ENCODE measurements around the gene SYMPK. TPM values are rescaled to one million over a fixed set of nuclear protein-coding genes. Genes with fewer than 3 reads are reported as not detected.

The SYMPK gene
- total RNA-seq, 2 donors from 2014 or later: 16.4 to 20.6 TPM

DNA sequence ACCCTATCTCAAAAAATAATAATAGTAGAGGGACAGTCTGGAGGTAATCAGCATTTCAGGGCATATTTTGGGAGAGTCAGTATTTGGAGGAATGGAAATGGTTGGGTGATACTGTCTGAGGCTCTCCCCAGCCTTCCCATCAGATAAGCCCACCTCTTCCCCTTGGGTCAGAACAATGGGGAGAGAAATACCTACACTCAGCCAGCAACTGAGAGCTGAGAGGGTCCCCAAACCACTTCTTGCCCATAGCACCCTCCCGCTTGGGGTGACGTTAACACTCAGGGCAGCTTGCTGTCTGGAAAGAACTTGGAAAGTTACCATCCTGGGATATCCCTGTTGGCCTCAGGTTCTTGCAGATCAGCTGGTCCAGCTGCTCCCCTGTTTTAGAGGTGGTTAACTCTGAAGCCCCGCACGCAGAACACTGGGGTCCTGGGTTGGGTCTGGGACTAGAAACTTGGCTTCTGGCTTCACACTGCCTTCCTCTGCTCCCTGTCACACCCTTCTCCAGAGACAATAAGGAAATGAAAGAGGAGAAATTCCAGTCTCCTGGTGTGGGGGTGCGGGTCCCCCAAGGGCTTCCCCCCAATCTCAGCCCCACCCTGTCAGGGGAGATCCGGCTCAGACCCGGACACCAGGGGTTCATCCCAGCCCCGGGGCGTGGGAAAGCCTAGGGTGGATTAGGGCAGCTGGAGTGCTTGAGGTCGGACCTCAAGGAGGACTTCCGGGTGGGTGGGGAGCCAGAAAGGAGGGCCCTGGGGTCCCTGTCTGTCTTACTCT, 3.6 kb upstream of the SYMPK start:
- Histone ChIP-seq H3K4me3 (no peak overlapping the region), H3K9me3 (no peaks in the 10 kb centered on the region), H3K27ac (no peak overlapping the region), H3K4me1 (peaks cover 0 to 21% of the 10 kb centered on the region in 2 donors), H3K27me3 (peaks cover 10 to 11% of the 10 kb centered on the region in 2 donors), H3K36me3 (no peaks in the 10 kb centered on the region)
- TF ChIP-seq, protein P1, sequence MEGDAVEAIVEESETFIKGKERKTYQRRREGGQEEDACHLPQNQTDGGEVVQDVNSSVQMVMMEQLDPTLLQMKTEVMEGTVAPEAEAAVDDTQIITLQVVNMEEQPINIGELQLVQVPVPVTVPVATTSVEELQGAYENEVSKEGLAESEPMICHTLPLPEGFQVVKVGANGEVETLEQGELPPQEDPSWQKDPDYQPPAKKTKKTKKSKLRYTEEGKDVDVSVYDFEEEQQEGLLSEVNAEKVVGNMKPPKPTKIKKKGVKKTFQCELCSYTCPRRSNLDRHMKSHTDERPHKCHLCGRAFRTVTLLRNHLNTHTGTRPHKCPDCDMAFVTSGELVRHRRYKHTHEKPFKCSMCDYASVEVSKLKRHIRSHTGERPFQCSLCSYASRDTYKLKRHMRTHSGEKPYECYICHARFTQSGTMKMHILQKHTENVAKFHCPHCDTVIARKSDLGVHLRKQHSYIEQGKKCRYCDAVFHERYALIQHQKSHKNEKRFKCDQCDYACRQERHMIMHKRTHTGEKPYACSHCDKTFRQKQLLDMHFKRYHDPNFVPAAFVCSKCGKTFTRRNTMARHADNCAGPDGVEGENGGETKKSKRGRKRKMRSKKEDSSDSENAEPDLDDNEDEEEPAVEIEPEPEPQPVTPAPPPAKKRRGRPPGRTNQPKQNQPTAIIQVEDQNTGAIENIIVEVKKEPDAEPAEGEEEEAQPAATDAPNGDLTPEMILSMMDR (IDR thresholded peaks at IDR 0.05): no peak
- DNase-seq (ENCODE audit: low spot score): no peak

GRCh38 chr19:45865269-45865948, 2.5 kb upstream of the SYMPK start:
- no peak for DNase-seq (ENCODE audit: low spot score)
- H3K4me1 ChIP-seq: peaks cover 0 to 25% of the 10 kb centered on the region in 2 donors
- H3K36me3 ChIP-seq: no peaks in the 10 kb centered on the region
- no peak overlapping the region for H3K4me3 ChIP-seq
- H3K27ac ChIP-seq: no peak overlapping the region
- TF ChIP-seq, protein P1 (IDR thresholded peaks at IDR 0.05): no peak
- no peaks in the 10 kb centered on the region for H3K9me3 ChIP-seq
- peaks cover 10 to 11% of the 10 kb centered on the region in 2 donors for H3K27me3 ChIP-seq

- Histone ChIP-seq H3K4me3 (peak overlapping the region in 1 of 2 donors; percentile 86), H3K9me3 (no peaks in the 10 kb centered on the region), H3K4me1 (peaks cover 0 to 25% of the 10 kb centered on the region in 2 donors), H3K36me3 (peaks cover 4% of the 10 kb centered on the region), H3K27ac (no peak overlapping the region), H3K27me3 (peaks cover 10 to 11% of the 10 kb centered on the region in 2 donors)
- no peak for DNase-seq (ENCODE audit: low spot score)
- TF ChIP-seq, protein P1 (IDR thresholded peaks at IDR 0.05): no peak
These were observed 1.7 kb upstream of the SYMPK start for GRCh38 chr19:45864629-45865082.

DNA sequence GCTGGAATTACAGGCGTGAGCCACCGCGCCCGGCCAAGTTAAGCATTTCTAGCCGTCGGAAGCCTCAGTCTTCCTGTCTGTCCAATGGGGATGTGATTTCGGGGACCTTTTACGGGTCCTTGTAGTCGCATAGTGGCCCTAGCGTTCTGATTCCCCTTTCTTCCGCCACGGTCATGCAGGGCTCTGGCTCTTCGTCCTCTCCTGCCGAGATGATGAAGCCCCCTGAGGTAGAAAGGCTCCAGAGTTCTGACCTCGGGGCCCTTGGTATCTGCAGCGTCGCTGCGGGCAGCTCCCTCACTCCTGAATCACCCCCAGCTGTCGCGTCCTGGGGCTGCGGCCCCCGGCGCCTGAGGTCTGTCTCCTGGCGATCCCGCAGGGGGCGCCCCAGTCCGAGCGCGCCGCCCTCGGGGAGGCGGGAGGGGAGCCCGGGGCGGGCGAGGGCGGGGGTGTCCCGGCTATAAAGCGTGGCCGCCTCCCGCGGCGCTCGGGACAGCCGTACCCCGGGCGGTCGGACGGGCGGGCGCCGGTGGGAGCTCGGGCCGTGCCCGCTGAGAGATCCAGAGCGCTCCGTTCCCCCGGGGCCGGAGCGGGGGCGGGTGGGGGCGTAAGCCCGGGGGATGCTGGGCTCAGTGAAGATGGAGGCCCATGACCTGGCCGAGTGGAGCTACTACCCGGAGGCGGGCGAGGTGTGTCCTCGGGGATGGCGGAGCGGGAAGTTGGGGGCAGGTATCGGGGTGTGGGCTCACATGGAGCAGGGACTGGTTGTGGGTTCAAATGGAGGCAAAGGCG, 1.1 kb upstream of the SYMPK start, which contains the start of gene FOXA3:
TSS of gene FOXA3 (plus strand) at position 487 of the 789 bp plus-strand sequence. CDS start at position 618, 131 bp downstream.
- Histone ChIP-seq H3K36me3 (peaks cover 10% of the 10 kb centered on the region), H3K27me3 (peaks cover 10 to 11% of the 10 kb centered on the region in 2 donors), H3K4me1 (peaks cover 0 to 25% of the 10 kb centered on the region in 2 donors), H3K4me3 (peak within 1 kb of the TSS; percentile 24 to 86), H3K9me3 (no peaks in the 10 kb centered on the region), H3K27ac (no peak within 1 kb of the TSS)
- DNase-seq (ENCODE audit: low spot score): no peak
- TF ChIP-seq, protein P1 (IDR thresholded peaks at IDR 0.05): peak; percentile 47 to 82

- Histone ChIP-seq H3K9me3 (no peaks in the 10 kb centered on the region), H3K4me3 (peak overlapping the region; percentile 24 to 86), H3K36me3 (peaks cover 13% of the 10 kb centered on the region), H3K4me1 (peaks cover 0 to 25% of the 10 kb centered on the region in 2 donors), H3K27ac (no peak overlapping the region), H3K27me3 (peaks cover 10 to 11% of the 10 kb centered on the region in 2 donors)
- TF ChIP-seq, protein P1 (IDR thresholded peaks at IDR 0.05): no peak
- DNase-seq (ENCODE audit: low spot score): no peak
These were observed 440 bp upstream of the SYMPK start for GRCh38 chr19:45863335-45863839.
